Measurements from ENCODE around the gene TCL1B.

DNA sequence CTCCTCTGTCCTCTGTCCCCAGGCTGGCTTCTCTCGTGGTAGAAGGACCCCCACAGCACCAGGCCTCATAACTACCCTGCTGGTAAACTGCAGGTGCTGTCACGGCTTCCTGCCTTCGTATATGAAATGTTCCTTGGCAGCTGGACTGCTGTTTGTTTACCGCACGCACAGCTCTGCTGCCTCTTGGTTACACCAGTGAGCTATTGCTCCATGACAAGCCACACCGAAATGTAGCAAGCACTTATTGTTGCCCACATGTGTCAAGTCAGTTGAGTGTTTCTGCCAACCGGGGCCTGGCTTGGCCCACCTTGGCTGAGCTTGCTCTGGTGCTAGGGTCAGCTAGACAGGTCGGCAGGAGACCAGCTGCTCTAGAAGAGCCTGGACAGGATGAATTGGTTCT, 21.7 kb upstream of the TCL1B start:
- TF ChIP-seq, protein P1, sequence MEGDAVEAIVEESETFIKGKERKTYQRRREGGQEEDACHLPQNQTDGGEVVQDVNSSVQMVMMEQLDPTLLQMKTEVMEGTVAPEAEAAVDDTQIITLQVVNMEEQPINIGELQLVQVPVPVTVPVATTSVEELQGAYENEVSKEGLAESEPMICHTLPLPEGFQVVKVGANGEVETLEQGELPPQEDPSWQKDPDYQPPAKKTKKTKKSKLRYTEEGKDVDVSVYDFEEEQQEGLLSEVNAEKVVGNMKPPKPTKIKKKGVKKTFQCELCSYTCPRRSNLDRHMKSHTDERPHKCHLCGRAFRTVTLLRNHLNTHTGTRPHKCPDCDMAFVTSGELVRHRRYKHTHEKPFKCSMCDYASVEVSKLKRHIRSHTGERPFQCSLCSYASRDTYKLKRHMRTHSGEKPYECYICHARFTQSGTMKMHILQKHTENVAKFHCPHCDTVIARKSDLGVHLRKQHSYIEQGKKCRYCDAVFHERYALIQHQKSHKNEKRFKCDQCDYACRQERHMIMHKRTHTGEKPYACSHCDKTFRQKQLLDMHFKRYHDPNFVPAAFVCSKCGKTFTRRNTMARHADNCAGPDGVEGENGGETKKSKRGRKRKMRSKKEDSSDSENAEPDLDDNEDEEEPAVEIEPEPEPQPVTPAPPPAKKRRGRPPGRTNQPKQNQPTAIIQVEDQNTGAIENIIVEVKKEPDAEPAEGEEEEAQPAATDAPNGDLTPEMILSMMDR (IDR thresholded peaks at IDR 0.05) = no peak
- TF ChIP-seq POLR2AphosphoS5 (IDR thresholded peaks at IDR 0.05) = no peak
